Inferior parietal cortex (tissue), 1 donor: ENCODE results near the gene P4HB.

Experiments used
- DNase-seq: peaks from one replicate; pipeline ENCODE4 v3.0.0-alpha.2; 2016; ENCODE audit errors: extremely low spot score

Gene P4HB

GRCh38 chr17:81868674-81869220 is 8.4 kb upstream of the P4HB start:
- no peak for DNase-seq

- no peak for DNase-seq
Measured at GRCh38 chr17:81867991-81868673, 7.8 kb upstream of the P4HB start.

- no peak for DNase-seq
Measured at GRCh38 chr17:81867170-81867990, 7.0 kb upstream of the P4HB start.

- no peak for DNase-seq
Measured at GRCh38 chr17:81866440-81867169, 6.3 kb upstream of the P4HB start.

DNA sequence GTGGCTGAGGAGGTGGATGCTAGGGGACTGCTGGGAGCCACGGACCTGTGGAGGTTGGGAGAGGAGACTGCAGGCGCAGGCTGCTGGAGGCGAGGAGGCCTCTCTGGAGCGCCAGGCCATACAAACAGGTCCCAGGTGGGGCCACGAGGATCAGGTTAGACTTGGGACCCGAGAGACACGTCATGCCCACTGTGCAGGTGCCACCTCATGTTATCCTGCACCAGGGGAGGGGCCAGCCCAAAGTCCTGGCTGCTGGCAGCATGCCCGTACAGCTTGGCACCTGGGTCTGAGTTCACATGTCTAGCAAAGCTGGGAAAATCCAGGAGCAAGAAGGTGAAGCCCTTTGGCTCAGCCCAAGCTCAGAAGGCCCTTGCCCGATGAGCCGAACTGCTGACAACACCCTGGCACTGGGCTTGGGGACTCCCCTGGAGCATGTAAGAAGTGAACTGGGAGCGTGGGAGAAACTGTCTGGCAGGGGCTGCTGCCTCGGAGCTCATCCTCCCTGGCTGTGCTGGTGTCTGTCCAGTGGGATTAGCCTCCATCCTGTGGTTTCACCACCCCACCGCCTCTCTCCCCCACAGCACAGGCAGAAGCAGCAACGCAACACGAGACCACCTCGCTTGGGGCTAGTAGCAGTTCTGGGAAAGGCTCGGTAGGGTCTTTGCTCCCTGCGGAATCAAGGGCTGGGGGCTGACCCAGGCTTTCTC is 5.6 kb upstream of the P4HB start:
- no peak for DNase-seq

DNA sequence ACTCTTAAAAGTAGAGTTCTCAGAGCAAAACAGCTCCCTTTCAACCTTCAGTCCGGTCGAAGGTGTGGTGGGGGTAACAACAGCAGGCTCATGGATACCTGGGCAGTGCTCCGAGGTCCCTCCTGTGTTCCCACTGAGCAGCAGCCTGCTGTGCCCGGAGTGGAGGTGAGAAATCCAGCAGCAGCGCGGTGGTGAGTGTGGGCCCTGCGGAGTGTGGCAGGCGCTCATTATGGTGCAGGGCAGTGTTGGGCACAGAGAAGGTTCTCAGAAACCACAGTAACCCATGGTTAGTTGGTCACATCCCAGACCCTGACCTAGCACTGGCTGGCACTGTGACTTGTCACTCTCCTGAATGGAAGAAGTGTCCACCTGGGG is 5.0 kb upstream of the P4HB start:
- no peak for DNase-seq

DNA sequence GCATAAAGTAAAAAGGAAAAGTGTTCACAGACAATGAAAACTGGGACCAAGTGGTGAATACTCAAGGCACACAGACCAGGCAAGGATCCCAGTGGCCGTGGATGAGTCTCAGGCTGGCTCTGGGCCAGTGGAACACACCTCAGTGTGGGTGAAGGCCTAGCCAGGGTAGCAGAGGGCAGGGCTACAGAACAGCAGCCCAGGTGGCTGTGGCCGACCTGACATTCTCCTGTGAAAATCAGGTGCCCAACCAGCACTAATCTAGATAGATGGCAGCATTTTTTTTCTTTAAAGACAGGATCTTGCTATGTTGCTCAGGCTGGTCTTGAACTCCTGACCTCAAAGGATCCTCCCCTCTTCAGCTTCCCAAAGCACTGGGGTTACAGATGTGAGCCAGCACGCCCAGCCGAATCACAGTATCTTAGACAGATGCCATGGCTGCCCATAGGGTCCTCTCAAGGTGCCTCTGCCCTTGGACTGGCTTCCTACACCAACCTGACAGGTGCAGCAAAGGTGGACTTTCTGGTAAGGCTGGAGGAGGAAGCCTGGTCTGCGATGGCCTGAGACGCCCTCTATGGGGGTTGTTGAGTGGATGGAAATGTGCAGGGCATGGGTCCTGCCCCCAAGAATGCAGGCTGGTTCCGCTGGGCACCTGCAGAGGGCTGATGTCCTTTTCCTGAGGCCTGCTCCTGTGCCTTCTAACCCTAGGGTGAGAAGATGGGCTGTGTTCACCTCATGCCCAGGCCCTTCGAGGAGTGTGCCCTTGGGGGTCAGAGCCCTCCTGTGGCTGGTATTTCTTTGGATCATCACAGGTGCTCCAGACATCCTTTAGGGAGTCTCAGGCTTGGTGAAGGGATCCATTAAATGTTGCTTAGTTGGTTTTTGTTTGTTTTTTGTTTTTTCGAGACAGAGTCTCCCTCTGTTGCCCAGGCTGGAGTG is 3.8 kb upstream of the P4HB start:
- no peak for DNase-seq

DNA sequence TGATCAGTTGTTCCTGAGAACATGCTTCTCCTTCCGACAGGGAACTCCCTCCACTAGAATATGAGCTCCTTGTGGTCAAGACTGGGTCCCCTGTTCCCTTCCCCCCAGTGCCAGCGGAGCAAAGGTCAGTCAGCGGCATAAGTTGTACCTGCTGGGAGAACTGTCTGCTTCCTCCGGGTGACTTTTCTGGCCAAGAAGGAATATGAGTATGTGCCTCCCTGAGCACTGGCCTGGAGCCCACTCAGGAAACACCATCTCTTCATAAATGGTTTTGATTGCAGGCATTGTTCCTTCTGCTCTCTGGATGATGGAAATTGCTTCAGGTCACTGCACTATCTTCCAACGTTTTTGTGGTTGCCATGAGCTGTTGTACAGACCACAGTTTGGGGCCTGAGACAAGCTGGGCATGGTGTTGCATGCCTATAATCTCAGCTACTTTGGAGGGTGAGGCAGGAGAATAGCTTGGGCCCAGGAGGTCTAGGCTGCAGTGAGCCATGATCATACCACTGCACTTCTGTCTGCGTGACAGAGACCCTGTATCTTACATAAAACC is 2.9 kb upstream of the P4HB start:
- DNase-seq: no peak

- peak; percentile 100 for DNase-seq
Measured at GRCh38 chr17:81860756-81861568, 627 bp upstream of the P4HB start.

- DNase-seq: no peak
Measured at GRCh38 chr17:81858967-81859905, 1.1 kb downstream of the P4HB start.

GRCh38 chr17:81858170-81858966 is 2.0 kb downstream of the P4HB start:
- DNase-seq: no peak

DNA sequence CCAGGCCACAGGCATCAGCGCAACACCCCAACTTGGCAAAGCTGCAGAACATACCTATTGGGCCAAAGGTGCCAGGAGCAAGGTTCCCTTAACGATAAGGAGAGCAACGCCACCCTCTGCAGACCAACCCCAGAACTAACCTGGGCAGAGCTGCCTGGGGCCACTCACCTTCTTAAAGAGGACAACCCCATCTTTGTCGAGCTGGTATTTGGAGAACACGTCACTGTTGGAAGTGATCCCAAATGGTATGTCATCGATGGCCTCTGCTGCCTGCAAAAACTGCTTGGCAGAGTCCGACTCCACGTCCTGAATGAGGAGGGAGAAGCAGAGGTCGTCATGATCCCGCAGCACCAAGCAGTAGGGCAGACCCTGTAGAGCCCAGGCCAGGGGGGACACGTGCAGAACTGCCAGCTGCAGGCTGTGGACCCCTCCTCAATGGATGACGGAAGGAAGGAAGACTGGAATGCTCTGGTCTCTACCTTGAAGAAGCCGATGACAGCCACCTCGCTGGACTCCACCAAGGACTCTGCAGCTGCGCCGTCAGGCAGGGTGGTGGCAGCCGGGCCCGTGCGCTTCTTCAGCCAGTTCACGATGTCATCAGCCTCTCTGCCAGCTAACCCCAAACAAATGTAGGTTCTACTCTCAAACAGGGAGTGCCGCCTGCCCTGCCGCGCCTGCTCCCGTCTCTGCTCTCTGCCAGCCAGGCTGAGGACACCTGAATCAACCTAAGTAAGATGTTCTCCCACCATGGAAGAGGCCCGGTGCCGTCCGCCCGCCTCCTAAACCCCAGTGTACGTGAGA is 5.2 kb downstream of the P4HB start:
- DNase-seq: no peak

- no peak for DNase-seq
Measured at GRCh38 chr17:81852237-81852636, 8.1 kb downstream of the P4HB start.

- DNase-seq: no peak
Measured at GRCh38 chr17:81851423-81851822, 8.9 kb downstream of the P4HB start.

DNA sequence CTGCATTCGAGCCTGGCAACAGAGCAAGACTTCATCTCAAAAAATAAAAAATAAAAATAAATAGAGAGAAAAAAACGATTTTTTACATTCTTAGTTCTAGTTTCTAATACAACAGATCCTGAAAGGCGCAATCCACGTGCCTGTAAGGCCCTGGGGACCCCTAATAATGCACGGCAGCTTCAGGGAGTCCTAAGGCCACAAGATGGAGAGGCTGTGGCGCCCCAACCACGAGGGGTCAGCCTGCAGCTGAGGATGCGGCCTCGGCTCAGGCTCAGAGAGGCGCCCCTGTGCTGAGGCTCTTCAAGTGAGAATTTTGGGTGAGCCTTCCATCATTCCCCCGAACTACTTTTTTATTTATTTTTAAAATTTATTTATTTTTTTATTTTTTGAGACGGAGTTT is 10.9 kb downstream of the P4HB start:
- DNase-seq: no peak
